SK-N-SH (cell line): ENCODE results near the gene CYP27B1.

Source experiments
- ELF1 ChIP-seq: IDR thresholded peaks from 2 replicates; pipeline ENCODE4 v1.4.0; 2012
- EP300 ChIP-seq, 2 experiments: IDR thresholded peaks; 2 replicates each; pipeline versions ENCODE4 v1.4.0 to v1.6.1; 2012; ENCODE audit warnings: borderline replicate concordance in 1 of 2, low read depth in 1 of 2, low read length in 1 of 2
- JUND ChIP-seq: IDR thresholded peaks from 2 replicates; pipeline ENCODE4 v1.4.0; 2012
- POLR2AphosphoS5 ChIP-seq: IDR thresholded peaks from 2 replicates; pipeline ENCODE4 v1.6.1; 2012; ENCODE audit warnings: low read depth, low read length
- RCOR1 ChIP-seq: fragments of 150-350 bp; IDR thresholded peaks from 2 replicates; pipeline ENCODE4 v1.6.1; 2017; ENCODE audit warnings: antibody characterized with exemption, low read length
- RFX5 ChIP-seq: IDR thresholded peaks from 2 replicates; pipeline ENCODE4 v1.6.1; 2012; ENCODE audit warnings: mild to moderate bottlenecking, improper control_type of control experiment, low read length
- RXRA ChIP-seq: IDR thresholded peaks from 2 replicates; pipeline ENCODE4 v1.4.0; 2012; ENCODE audit warnings: low read depth, mild to moderate bottlenecking, borderline replicate concordance
- YY1 ChIP-seq: IDR thresholded peaks from 2 replicates; pipeline ENCODE4 v1.4.0; 2012; ENCODE audit warnings: low read depth, mild to moderate bottlenecking
- TF ChIP-seq, protein P1 (sequence below): fragments of 200-600 bp; sonication (generic); IDR thresholded peaks from 2 replicates; pipeline ENCODE4 v1.6.1; 2017; ENCODE audit warnings: antibody characterized with exemption, mild to moderate bottlenecking, moderate library complexity

DNA sequence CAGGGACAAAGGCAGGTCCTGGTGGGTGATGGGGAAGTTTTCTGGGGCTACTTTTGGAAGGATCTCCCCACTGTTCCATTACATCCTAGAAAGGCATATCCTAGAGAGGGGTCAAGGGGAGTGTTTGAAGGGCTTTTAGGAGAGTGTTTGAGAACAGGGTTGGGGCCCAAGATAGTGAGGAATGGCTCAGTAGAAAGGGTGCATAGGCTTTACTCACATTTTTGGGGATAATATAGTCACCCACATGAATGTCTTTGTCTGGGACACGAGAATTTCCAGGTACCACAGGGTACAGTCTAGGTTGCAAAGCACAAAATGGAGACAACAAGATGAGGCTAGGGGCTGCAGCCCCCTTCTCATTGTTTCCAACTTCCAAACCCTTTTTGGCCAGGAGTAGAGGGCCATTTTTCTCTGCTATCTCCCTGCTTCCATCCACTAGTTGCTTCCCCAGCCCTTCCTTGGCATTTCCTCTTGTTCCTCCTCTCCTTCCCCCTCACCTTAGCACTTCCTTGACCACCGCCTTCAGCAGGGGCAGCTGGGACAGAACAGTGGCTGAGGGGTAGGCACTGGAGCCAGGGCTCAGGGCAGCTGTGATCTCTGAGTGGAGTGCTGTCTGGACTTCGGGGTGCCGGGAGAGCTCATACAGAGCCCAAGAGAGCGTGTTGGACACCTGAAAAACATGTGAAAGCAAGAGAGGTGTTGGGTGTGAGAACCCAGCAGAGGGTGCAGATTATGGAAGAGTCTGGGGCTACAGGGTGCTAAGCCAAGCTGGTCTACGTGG, 2.8 kb downstream of the CYP27B1 start:
- TF ChIP-seq JUND = no peak
- TF ChIP-seq RFX5 = no peak
- TF ChIP-seq EP300 (IDR thresholded peaks at IDR 0.05; ENCODE audit: borderline replicate concordance in 1 of 2, low read depth in 1 of 2, low read length in 1 of 2) = no peak
- TF ChIP-seq RXRA = no peak
- TF ChIP-seq, protein P1, sequence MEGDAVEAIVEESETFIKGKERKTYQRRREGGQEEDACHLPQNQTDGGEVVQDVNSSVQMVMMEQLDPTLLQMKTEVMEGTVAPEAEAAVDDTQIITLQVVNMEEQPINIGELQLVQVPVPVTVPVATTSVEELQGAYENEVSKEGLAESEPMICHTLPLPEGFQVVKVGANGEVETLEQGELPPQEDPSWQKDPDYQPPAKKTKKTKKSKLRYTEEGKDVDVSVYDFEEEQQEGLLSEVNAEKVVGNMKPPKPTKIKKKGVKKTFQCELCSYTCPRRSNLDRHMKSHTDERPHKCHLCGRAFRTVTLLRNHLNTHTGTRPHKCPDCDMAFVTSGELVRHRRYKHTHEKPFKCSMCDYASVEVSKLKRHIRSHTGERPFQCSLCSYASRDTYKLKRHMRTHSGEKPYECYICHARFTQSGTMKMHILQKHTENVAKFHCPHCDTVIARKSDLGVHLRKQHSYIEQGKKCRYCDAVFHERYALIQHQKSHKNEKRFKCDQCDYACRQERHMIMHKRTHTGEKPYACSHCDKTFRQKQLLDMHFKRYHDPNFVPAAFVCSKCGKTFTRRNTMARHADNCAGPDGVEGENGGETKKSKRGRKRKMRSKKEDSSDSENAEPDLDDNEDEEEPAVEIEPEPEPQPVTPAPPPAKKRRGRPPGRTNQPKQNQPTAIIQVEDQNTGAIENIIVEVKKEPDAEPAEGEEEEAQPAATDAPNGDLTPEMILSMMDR = no peak
- no peak for TF ChIP-seq POLR2AphosphoS5
- no peak for TF ChIP-seq RCOR1
- no peak for TF ChIP-seq ELF1
- TF ChIP-seq YY1 = no peak
